Measurements from ENCODE around the gene MAST1.
"Not testable (repeated sequence)": the region's sequence is repeated elsewhere in the genome, so short reads cannot be mapped to it uniquely, and the experiment has no call there.

Gene MAST1

GRCh38 chr19:12796146-12797071, 41.9 kb upstream of the MAST1 start:
- Mint-ChIP-seq H3K4me3 (peak overlapping the region; percentile 68), H3K36me3 (ENCODE audit: low read depth) (peaks cover 17% of the 10 kb centered on the region), H3K9me3 (no peaks in the 10 kb centered on the region), H3K27me3 (no peaks in the 10 kb centered on the region), H3K4me1 (peaks cover 32% of the 10 kb centered on the region), H3K27ac (peak overlapping the region; percentile 81)
- no peak for ATAC-seq
- peak; percentile 79 for DNase-seq

- H3K27me3 Mint-ChIP-seq, result no peaks in the 10 kb centered on the region
- no peak overlapping the region for H3K27ac Mint-ChIP-seq
- no peak overlapping the region for H3K4me3 Mint-ChIP-seq
- H3K36me3 Mint-ChIP-seq (ENCODE audit: low read depth), result peaks cover 17% of the 10 kb centered on the region
- H3K4me1 Mint-ChIP-seq, result peaks cover 34% of the 10 kb centered on the region
- DNase-seq (no peak), ATAC-seq (no peak)
- H3K9me3 Mint-ChIP-seq, result no peaks in the 10 kb centered on the region
These were observed 41.2 kb upstream of the MAST1 start for GRCh38 chr19:12797141-12797587.

GRCh38 chr19:12797607-12798006, 40.7 kb upstream of the MAST1 start:
- Mint-ChIP-seq H3K36me3 (ENCODE audit: low read depth) (peaks cover 13% of the 10 kb centered on the region), H3K4me1 (peaks cover 38% of the 10 kb centered on the region)
- H3K9me3 Mint-ChIP-seq, H3K27me3 Mint-ChIP-seq, ATAC-seq, DNase-seq, H3K27ac Mint-ChIP-seq, H3K4me3 Mint-ChIP-seq: not testable (repeated sequence)

- Mint-ChIP-seq H3K27ac (no peak overlapping the region), H3K9me3 (no peaks in the 10 kb centered on the region), H3K36me3 (ENCODE audit: low read depth) (peaks cover 6% of the 10 kb centered on the region), H3K27me3 (no peaks in the 10 kb centered on the region), H3K4me1 (peaks cover 30% of the 10 kb centered on the region), H3K4me3 (peak overlapping the region; percentile 85)
- ATAC-seq (no peak), DNase-seq (no peak)
These were observed 38.4 kb upstream of the MAST1 start for GRCh38 chr19:12799742-12800465.

GRCh38 chr19:12800466-12800770, 37.9 kb upstream of the MAST1 start:
- H3K4me1 Mint-ChIP-seq, result peaks cover 27% of the 10 kb centered on the region
- H3K4me3 Mint-ChIP-seq, result peak overlapping the region; percentile 85
- H3K9me3 Mint-ChIP-seq, result no peaks in the 10 kb centered on the region
- H3K27me3 Mint-ChIP-seq, result no peaks in the 10 kb centered on the region
- DNase-seq (no peak), ATAC-seq (no peak)
- peaks cover 6% of the 10 kb centered on the region for H3K36me3 Mint-ChIP-seq (ENCODE audit: low read depth)
- H3K27ac Mint-ChIP-seq, result peak overlapping the region; percentile 75

GRCh38 chr19:12800923-12801465, 37.3 kb upstream of the MAST1 start:
- no peak for DNase-seq
- ATAC-seq, result peak; percentile 16
- peak overlapping the region; percentile 75 for H3K27ac Mint-ChIP-seq
- peaks cover 22% of the 10 kb centered on the region for H3K4me1 Mint-ChIP-seq
- H3K27me3 Mint-ChIP-seq, result no peaks in the 10 kb centered on the region
- H3K36me3 Mint-ChIP-seq (ENCODE audit: low read depth), result peaks cover 6% of the 10 kb centered on the region
- no peaks in the 10 kb centered on the region for H3K9me3 Mint-ChIP-seq
- peak overlapping the region; percentile 85 for H3K4me3 Mint-ChIP-seq

GRCh38 chr19:12801466-12802266, 36.6 kb upstream of the MAST1 start, which contains the start of the genes PRDX2 and THSD8:
Gene PRDX2 (minus strand): TSS chr19:12801800. CDS start chr19:12801261, 539 bp downstream.
Gene THSD8 (plus strand): TSS chr19:12802069. CDS start chr19:12802072, 3 bp downstream.
- ATAC-seq (peak; percentile 57), DNase-seq (peak; percentile 86)
- H3K4me3 Mint-ChIP-seq, result peak within 1 kb of the TSS; percentile 85
- peaks cover 6% of the 10 kb centered on the region for H3K36me3 Mint-ChIP-seq (ENCODE audit: low read depth)
- H3K4me1 Mint-ChIP-seq, result peaks cover 22% of the 10 kb centered on the region
- H3K9me3 Mint-ChIP-seq, result no peaks in the 10 kb centered on the region
- no peaks in the 10 kb centered on the region for H3K27me3 Mint-ChIP-seq
- H3K27ac Mint-ChIP-seq, result peak within 1 kb of the TSS; percentile 75

GRCh38 chr19:12802267-12803106, 35.8 kb upstream of the MAST1 start:
- ATAC-seq, result no peak
- Mint-ChIP-seq H3K4me3 (peak overlapping the region; percentile 85), H3K4me1 (peaks cover 28% of the 10 kb centered on the region), H3K27ac (peak overlapping the region; percentile 72), H3K9me3 (no peaks in the 10 kb centered on the region), H3K36me3 (ENCODE audit: low read depth) (peaks cover 6% of the 10 kb centered on the region), H3K27me3 (no peaks in the 10 kb centered on the region)
- DNase-seq, result no peak

- DNase-seq, result no peak
- peaks cover 31% of the 10 kb centered on the region for H3K4me1 Mint-ChIP-seq
These were observed 34.3 kb upstream of the MAST1 start for GRCh38 chr19:12804051-12804450.

GRCh38 chr19:12806242-12807081, 31.9 kb upstream of the MAST1 start, which contains the start of gene RNASEH2A:
Gene RNASEH2A (plus strand): TSS chr19:12806584. CDS start chr19:12806674, 90 bp downstream.
- peak; percentile 90 for DNase-seq
- peaks cover 9% of the 10 kb centered on the region for H3K36me3 Mint-ChIP-seq (ENCODE audit: low read depth)
- peak; percentile 94 for ATAC-seq
- H3K4me1 Mint-ChIP-seq, result peaks cover 24% of the 10 kb centered on the region
- peak within 1 kb of the TSS; percentile 94 for H3K27ac Mint-ChIP-seq
- H3K9me3 Mint-ChIP-seq, result no peaks in the 10 kb centered on the region
- H3K27me3 Mint-ChIP-seq, result no peaks in the 10 kb centered on the region
- H3K4me3 Mint-ChIP-seq, result peak within 1 kb of the TSS; percentile 96

More at GRCh38 chr19:12804051-12804450, 34.3 kb upstream of the MAST1 start:
- Mint-ChIP-seq H3K4me3 (no peak overlapping the region), H3K36me3 (ENCODE audit: low read depth) (peaks cover 12% of the 10 kb centered on the region), H3K9me3 (no peaks in the 10 kb centered on the region), H3K27me3 (no peaks in the 10 kb centered on the region), H3K27ac (no peak overlapping the region)
- no peak for ATAC-seq

- no peaks in the 10 kb centered on the region for H3K4me1 Mint-ChIP-seq
- H3K4me3 Mint-ChIP-seq, result no peak overlapping the region
- no peak overlapping the region for H3K27ac Mint-ChIP-seq
- H3K9me3 Mint-ChIP-seq, result no peaks in the 10 kb centered on the region
- no peak for DNase-seq
- peaks cover 6% of the 10 kb centered on the region for H3K36me3 Mint-ChIP-seq (ENCODE audit: low read depth)
- ATAC-seq, result no peak
- H3K27me3 Mint-ChIP-seq, result no peaks in the 10 kb centered on the region
These were observed 23.2 kb upstream of the MAST1 start for GRCh38 chr19:12815088-12815487.

GRCh38 chr19:12817188-12817587, 21.1 kb upstream of the MAST1 start:
- H3K27me3 Mint-ChIP-seq; ATAC-seq; H3K9me3 Mint-ChIP-seq; DNase-seq; H3K4me3 Mint-ChIP-seq; H3K4me1 Mint-ChIP-seq; H3K27ac Mint-ChIP-seq; H3K36me3 Mint-ChIP-seq (ENCODE audit: low read depth): not testable (repeated sequence)
